ENCODE data around the gene FBXO34. TPM values are rescaled to one million over a fixed set of nuclear protein-coding genes. Genes with fewer than 3 reads are reported as not detected.
"Not testable (repeated sequence)": the region's sequence is repeated elsewhere in the genome, so short reads cannot be mapped to it uniquely, and the experiment has no call there.

FBXO34 gene
- total and polyA plus RNA-seq, 5 experiments from 2014 or later, result 16.8 to 25.5 (median 23.1) TPM

GRCh38 chr14:55381561-55381960 lies 110.3 kb downstream of the FBXO34 start:
- H3K27ac Mint-ChIP-seq, result peak overlapping the region in 1 of 10 donors; percentile 48
- POLR2A ChIA-PET, result no interaction called here
- no peak for ATAC-seq

GRCh38 chr14:55382483-55382882 lies 111.3 kb downstream of the FBXO34 start:
- DNase-seq, result no peak
- no peaks in the 10 kb centered on the region for H3K27me3 Mint-ChIP-seq
- no peak overlapping the region for H3K4me3 Mint-ChIP-seq
- H3K36me3 Mint-ChIP-seq, result peaks cover 12 to 88% (median 28%) of the 10 kb centered on the region in 3 donors
- no peaks in the 10 kb centered on the region for H3K9me3 Mint-ChIP-seq
- peaks cover 0 to 12% (median 2%) of the 10 kb centered on the region in 4 donors for H3K4me1 Mint-ChIP-seq
- H3K27ac Mint-ChIP-seq, result no peak overlapping the region
- POLR2A ChIA-PET, result no interaction called here
- ATAC-seq, result no peak

More at GRCh38 chr14:55381561-55381960, 110.3 kb downstream of the FBXO34 start:
- H3K27me3 Mint-ChIP-seq, result no peaks in the 10 kb centered on the region
- H3K4me1 Mint-ChIP-seq, result peaks cover 0 to 7% (median under 1%) of the 10 kb centered on the region in 4 donors
- H3K9me3 Mint-ChIP-seq, result no peaks in the 10 kb centered on the region
- DNase-seq, result no peak
- peaks cover 12 to 88% (median 36%) of the 10 kb centered on the region in 3 donors for H3K36me3 Mint-ChIP-seq
- no peak overlapping the region for H3K4me3 Mint-ChIP-seq

GRCh38 chr14:55383056-55383466 lies 111.8 kb downstream of the FBXO34 start:
- peaks cover 0 to 13% (median 2%) of the 10 kb centered on the region in 4 donors for H3K4me1 Mint-ChIP-seq
- POLR2A ChIA-PET, ATAC-seq, DNase-seq, H3K27me3 Mint-ChIP-seq, H3K9me3 Mint-ChIP-seq, H3K4me3 Mint-ChIP-seq: not testable (repeated sequence)
- H3K27ac Mint-ChIP-seq, result peak overlapping the region in 1 of 10 donors; percentile 26
- peaks cover 12 to 87% (median 26%) of the 10 kb centered on the region in 3 donors for H3K36me3 Mint-ChIP-seq

GRCh38 chr14:55383541-55384140 lies 112.4 kb downstream of the FBXO34 start:
- DNase-seq (no peak), ATAC-seq (no peak)
- peak overlapping the region in 3 of 10 donors; percentile 41 to 61 (median 51) for H3K27ac Mint-ChIP-seq
- H3K36me3 Mint-ChIP-seq, result peaks cover 12 to 87% (median 21%) of the 10 kb centered on the region in 3 donors
- H3K4me1 Mint-ChIP-seq, result peaks cover 0 to 16% (median 3%) of the 10 kb centered on the region in 4 donors
- no peaks in the 10 kb centered on the region for H3K27me3 Mint-ChIP-seq
- H3K4me3 Mint-ChIP-seq, result no peak overlapping the region
- POLR2A ChIA-PET, result no interaction called here
- no peaks in the 10 kb centered on the region for H3K9me3 Mint-ChIP-seq

- POLR2A ChIA-PET, result no interaction called here
- peaks cover 12 to 89% (median 27%) of the 10 kb centered on the region in 3 donors for H3K36me3 Mint-ChIP-seq
- H3K27me3 Mint-ChIP-seq, result no peaks in the 10 kb centered on the region
- DNase-seq (no peak), ATAC-seq (no peak)
- no peaks in the 10 kb centered on the region for H3K9me3 Mint-ChIP-seq
- peaks cover 0 to 16% (median 4%) of the 10 kb centered on the region in 4 donors for H3K4me1 Mint-ChIP-seq
- peak overlapping the region in 3 of 10 donors; percentile 1 to 50 (median 39) for H3K27ac Mint-ChIP-seq
- H3K4me3 Mint-ChIP-seq, result no peak overlapping the region
Measured at GRCh38 chr14:55384536-55384935, 113.3 kb downstream of the FBXO34 start.

GRCh38 chr14:55386037-55386808 lies 115.0 kb downstream of the FBXO34 start:
- POLR2A ChIA-PET, result no interaction called here
- Mint-ChIP-seq H3K4me1 (peaks cover 0 to 16% (median 4%) of the 10 kb centered on the region in 4 donors), H3K27ac (peak overlapping the region in 4 of 10 donors; percentile 30 to 69 (median 44)), H3K27me3 (no peaks in the 10 kb centered on the region), H3K4me3 (peak overlapping the region in 2 of 10 donors; percentile 35 to 64), H3K9me3 (no peaks in the 10 kb centered on the region), H3K36me3 (peaks cover 7 to 90% (median 25%) of the 10 kb centered on the region in 3 donors)
- ATAC-seq (no peak), DNase-seq (no peak)

- Mint-ChIP-seq H3K27me3 (no peaks in the 10 kb centered on the region), H3K27ac (peak overlapping the region in 4 of 10 donors; percentile 11 to 60 (median 22)), H3K4me1 (peaks cover 0 to 16% (median 4%) of the 10 kb centered on the region in 4 donors), H3K9me3 (no peaks in the 10 kb centered on the region), H3K36me3 (peaks cover 7 to 90% (median 25%) of the 10 kb centered on the region in 3 donors), H3K4me3 (no peak overlapping the region)
- POLR2A ChIA-PET, result no interaction called here
- ATAC-seq (no peak), DNase-seq (no peak)
Measured at GRCh38 chr14:55387121-55387520, 115.9 kb downstream of the FBXO34 start.

GRCh38 chr14:55388160-55388559 lies 116.9 kb downstream of the FBXO34 start:
- ATAC-seq (no peak), DNase-seq (no peak)
- POLR2A ChIA-PET, result no interaction called here
- Mint-ChIP-seq H3K36me3 (peaks cover 7 to 92% (median 28%) of the 10 kb centered on the region in 3 donors), H3K27ac (peak overlapping the region in 4 of 10 donors; percentile 12 to 72 (median 24)), H3K9me3 (no peaks in the 10 kb centered on the region), H3K4me1 (peaks cover 0 to 16% (median 4%) of the 10 kb centered on the region in 4 donors), H3K4me3 (no peak overlapping the region), H3K27me3 (no peaks in the 10 kb centered on the region)

GRCh38 chr14:55389330-55389729 lies 118.1 kb downstream of the FBXO34 start:
- POLR2A ChIA-PET, result no interaction called here
- Mint-ChIP-seq H3K4me1 (peaks cover 0 to 16% (median 4%) of the 10 kb centered on the region in 4 donors), H3K9me3 (no peaks in the 10 kb centered on the region), H3K27ac (peak overlapping the region in 1 of 10 donors; percentile 9), H3K27me3 (no peaks in the 10 kb centered on the region), H3K4me3 (no peak overlapping the region), H3K36me3 (peaks cover 3 to 88% (median 28%) of the 10 kb centered on the region in 3 donors)
- ATAC-seq (no peak), DNase-seq (no peak)

- peaks cover 4 to 41% (median 5%) of the 10 kb centered on the region in 3 donors for H3K36me3 Mint-ChIP-seq
- H3K27me3 Mint-ChIP-seq, result no peaks in the 10 kb centered on the region
- POLR2A ChIA-PET, result no interaction called here
- H3K27ac Mint-ChIP-seq, result no peak overlapping the region
- no peak for ATAC-seq
- no peaks in the 10 kb centered on the region for H3K9me3 Mint-ChIP-seq
- H3K4me1 Mint-ChIP-seq, result peaks cover 14 to 30% (median 19%) of the 10 kb centered on the region in 4 donors
- no peak for DNase-seq
- H3K4me3 Mint-ChIP-seq, result no peak overlapping the region
Measured at GRCh38 chr14:55398679-55399078, 127.5 kb downstream of the FBXO34 start.

GRCh38 chr14:55399183-55399582 lies 128.0 kb downstream of the FBXO34 start:
- Mint-ChIP-seq H3K9me3 (no peaks in the 10 kb centered on the region), H3K4me1 (peaks cover 15 to 32% (median 22%) of the 10 kb centered on the region in 4 donors), H3K4me3 (no peak overlapping the region), H3K36me3 (peaks cover 4 to 38% (median 5%) of the 10 kb centered on the region in 3 donors), H3K27me3 (no peaks in the 10 kb centered on the region), H3K27ac (no peak overlapping the region)
- ATAC-seq (no peak), DNase-seq (no peak)
- POLR2A ChIA-PET, result no interaction called here

GRCh38 chr14:55399852-55400251 lies 128.6 kb downstream of the FBXO34 start:
- POLR2A ChIA-PET, result no interaction called here
- H3K4me3 Mint-ChIP-seq, result no peak overlapping the region
- DNase-seq (no peak), ATAC-seq (no peak)
- no peaks in the 10 kb centered on the region for H3K9me3 Mint-ChIP-seq
- H3K4me1 Mint-ChIP-seq, result peaks cover 22 to 39% (median 27%) of the 10 kb centered on the region in 4 donors
- no peak overlapping the region for H3K27ac Mint-ChIP-seq
- H3K27me3 Mint-ChIP-seq, result no peaks in the 10 kb centered on the region
- peaks cover 4 to 31% (median 5%) of the 10 kb centered on the region in 3 donors for H3K36me3 Mint-ChIP-seq

GRCh38 chr14:55401751-55402150 lies 130.5 kb downstream of the FBXO34 start:
- Mint-ChIP-seq H3K4me3 (no peak overlapping the region), H3K9me3 (no peaks in the 10 kb centered on the region), H3K36me3 (peaks cover 0 to 17% (median 0%) of the 10 kb centered on the region in 3 donors), H3K27ac (peak overlapping the region in 1 of 10 donors; percentile 78), H3K4me1 (peaks cover 24 to 42% (median 37%) of the 10 kb centered on the region in 4 donors), H3K27me3 (no peaks in the 10 kb centered on the region)
- POLR2A ChIA-PET, result no interaction called here
- DNase-seq (no peak), ATAC-seq (no peak)
